SU-DHL-6 (cell line): Measurements from ENCODE around the gene RSF1.

Experiments
- H2AFZ ChIP-seq: fragments of 200-600 bp; sonication (generic); 2 replicates; pipeline ENCODE4 v1.6.1; 2014; ENCODE audit warnings: low read depth, mild to moderate bottlenecking, moderate library complexity, mixed read lengths, antibody characterized with exemption, low read length; ENCODE audit not compliant: severe bottlenecking
- H3F3A ChIP-seq: fragments of 200-600 bp; shearing (Covaris generic); 2 replicates; pipeline ENCODE4 v1.6.0; 2016; ENCODE audit warnings: antibody characterized with exemption, mild to moderate bottlenecking; ENCODE audit not compliant: insufficient read depth
- H3K27ac ChIP-seq: fragments of 200-600 bp; sonication (generic); 2 replicates; pipeline ENCODE4 v1.5.1; 2016; ENCODE audit warnings: low read depth, mild to moderate bottlenecking, low read length, moderate library complexity, mixed read lengths
- H3K27me3 ChIP-seq: fragments of 200-600 bp; sonication (generic), shearing (Covaris generic); 2 replicates; pipeline ENCODE4 v1.6.0; 2014; ENCODE audit warnings: mild to moderate bottlenecking, low read length
- H3K36me3 ChIP-seq: fragments of 200-600 bp; sonication (generic); 2 replicates; pipeline ENCODE4 v1.6.1; 2014; ENCODE audit warnings: mild to moderate bottlenecking, low read length, mixed read lengths
- H3K4me2 ChIP-seq: fragments of 300-600, 200-600 bp; shearing (Covaris generic), sonication (generic); 2 replicates; pipeline ENCODE4 v1.6.0; 2014; ENCODE audit warnings: low read length, low read depth, mild to moderate bottlenecking; ENCODE audit not compliant: poor library complexity, severe bottlenecking
- H3K4me3 ChIP-seq: fragments of 200-600 bp; sonication (generic); 2 replicates; pipeline ENCODE4 v1.5.1; 2014; ENCODE audit warnings: antibody characterized with exemption, low read length, mild to moderate bottlenecking, mixed read lengths; ENCODE audit not compliant: insufficient read depth, poor library complexity, severe bottlenecking
- H3K79me2 ChIP-seq: fragments of 200-600 bp; sonication (generic); 2 replicates; pipeline ENCODE4 v1.6.1; 2014; ENCODE audit warnings: mild to moderate bottlenecking, low read length, moderate library complexity; ENCODE audit not compliant: insufficient read depth
- H3K9ac ChIP-seq: fragments of 200-600 bp; sonication (generic); 2 replicates; pipeline ENCODE4 v1.7.0; 2014; ENCODE audit warnings: mild to moderate bottlenecking, low read length
- H3K9me2 ChIP-seq: fragments of 200-600 bp; sonication (generic); replicated peaks from 2 replicates; pipeline ENCODE4 v1.6.1; 2014; ENCODE audit warnings: low read length; ENCODE audit not compliant: insufficient read depth
- H3K9me3 ChIP-seq: fragments of 200-600 bp; sonication (generic); 2 replicates; pipeline ENCODE4 v1.6.1; 2014; ENCODE audit warnings: low read length, mixed read lengths; ENCODE audit not compliant: insufficient read depth
- H4K20me1 ChIP-seq: fragments of 200-600 bp; sonication (generic); 2 replicates; pipeline ENCODE4 v1.6.1; 2014; ENCODE audit warnings: low read depth, mild to moderate bottlenecking, antibody characterized with exemption, low read length, moderate library complexity, mixed read lengths
- CTCF ChIP-seq: fragments of 200-600 bp; sonication (generic); IDR thresholded peaks from one replicate; pipeline ENCODE4 v1.5.1; 2017; ENCODE audit warnings: antibody characterized with exemption, mild to moderate bottlenecking, low read length, moderate library complexity; ENCODE audit not compliant: insufficient read depth, poor library complexity, severe bottlenecking
- EZH2phosphoT487 ChIP-seq: fragments of 200-600 bp; sonication (generic), shearing (Covaris generic); conservative IDR thresholded peaks from 2 replicates; pipeline ENCODE4 v1.6.1; 2018; ENCODE audit warnings: mild to moderate bottlenecking, antibody characterized with exemption, low read length, moderate library complexity, mixed read lengths

RSF1 gene

GRCh38 chr11:77784572-77784971, 36.0 kb downstream of the RSF1 start:
- Histone ChIP-seq H3K36me3 (no peaks in the 10 kb centered on the region), H4K20me1 (peaks cover 14% of the 10 kb centered on the region; the same call in 1 of the 2 replicates), H3K79me2 (peaks cover 94% of the 10 kb centered on the region), H3K27me3 (no peaks in the 10 kb centered on the region), H3K9me2 (no peaks in the 10 kb centered on the region), H3K9ac (no peak overlapping the region), H3K4me2 (no peak overlapping the region), H2AFZ (no peak overlapping the region), H3K27ac (no peak overlapping the region), H3K4me3 (no peak overlapping the region), H3F3A (peaks cover 7% of the 10 kb centered on the region; the same call in 1 of the 2 replicates), H3K9me3 (no peaks in the 10 kb centered on the region)
- TF ChIP-seq CTCF (no peak), EZH2phosphoT487 (no peak)

- Histone ChIP-seq H3K4me3 (no peak overlapping the region), H3K79me2 (peaks cover 91% of the 10 kb centered on the region), H3K36me3 (no peaks in the 10 kb centered on the region), H3K9me2 (no peaks in the 10 kb centered on the region), H3K4me2 (no peak overlapping the region), H2AFZ (no peak overlapping the region), H3F3A (peaks cover 7% of the 10 kb centered on the region; the same call in 1 of the 2 replicates), H3K9me3 (no peaks in the 10 kb centered on the region), H3K27me3 (no peaks in the 10 kb centered on the region), H3K27ac (no peak overlapping the region), H4K20me1 (peaks cover 14% of the 10 kb centered on the region; the same call in 1 of the 2 replicates), H3K9ac (no peak overlapping the region)
- TF ChIP-seq CTCF (no peak), EZH2phosphoT487 (no peak)
Measured at GRCh38 chr11:77783025-77783424, 37.5 kb downstream of the RSF1 start.

- H3K36me3 ChIP-seq, result no peaks in the 10 kb centered on the region
- H2AFZ ChIP-seq, result no peak overlapping the region
- H3K9ac ChIP-seq, result no peak overlapping the region
- H3K9me2 ChIP-seq, result no peaks in the 10 kb centered on the region
- H4K20me1 ChIP-seq, result peaks cover 15% of the 10 kb centered on the region
- H3K79me2 ChIP-seq, result peaks cover 91% of the 10 kb centered on the region
- no peaks in the 10 kb centered on the region for H3K27me3 ChIP-seq
- H3K4me3 ChIP-seq, result no peak overlapping the region
- H3K27ac ChIP-seq, result no peak overlapping the region
- H3K4me2 ChIP-seq, result no peak overlapping the region
- TF ChIP-seq CTCF (no peak), EZH2phosphoT487 (no peak)
- H3F3A ChIP-seq, result peaks cover 7% of the 10 kb centered on the region; the same call in 1 of the 2 replicates
- no peaks in the 10 kb centered on the region for H3K9me3 ChIP-seq
Measured at GRCh38 chr11:77779935-77780334, 40.6 kb downstream of the RSF1 start.

- Histone ChIP-seq H3K4me3 (no peak overlapping the region), H3K27ac (no peak overlapping the region), H3F3A (0 out of 2 replicates have a peak, but pooled peaks cover 7% of the 10 kb centered on the region), H3K9me2 (no peaks in the 10 kb centered on the region), H3K9ac (no peak overlapping the region), H4K20me1 (peaks cover 14% of the 10 kb centered on the region), H3K36me3 (no peaks in the 10 kb centered on the region), H3K4me2 (no peak overlapping the region), H3K27me3 (no peaks in the 10 kb centered on the region), H3K79me2 (peaks cover 85% of the 10 kb centered on the region), H3K9me3 (no peaks in the 10 kb centered on the region), H2AFZ (no peak overlapping the region)
- no peak for TF ChIP-seq EZH2phosphoT487
- no peak for TF ChIP-seq CTCF
Measured at GRCh38 chr11:77778549-77778948, 42.0 kb downstream of the RSF1 start.
